Measurements from ENCODE around the gene DYNC1LI2.
"Not testable (repeated sequence)": the region's sequence is repeated elsewhere in the genome, so short reads cannot be mapped to it uniquely, and the experiment has no call there.

DYNC1LI2 gene

DNA sequence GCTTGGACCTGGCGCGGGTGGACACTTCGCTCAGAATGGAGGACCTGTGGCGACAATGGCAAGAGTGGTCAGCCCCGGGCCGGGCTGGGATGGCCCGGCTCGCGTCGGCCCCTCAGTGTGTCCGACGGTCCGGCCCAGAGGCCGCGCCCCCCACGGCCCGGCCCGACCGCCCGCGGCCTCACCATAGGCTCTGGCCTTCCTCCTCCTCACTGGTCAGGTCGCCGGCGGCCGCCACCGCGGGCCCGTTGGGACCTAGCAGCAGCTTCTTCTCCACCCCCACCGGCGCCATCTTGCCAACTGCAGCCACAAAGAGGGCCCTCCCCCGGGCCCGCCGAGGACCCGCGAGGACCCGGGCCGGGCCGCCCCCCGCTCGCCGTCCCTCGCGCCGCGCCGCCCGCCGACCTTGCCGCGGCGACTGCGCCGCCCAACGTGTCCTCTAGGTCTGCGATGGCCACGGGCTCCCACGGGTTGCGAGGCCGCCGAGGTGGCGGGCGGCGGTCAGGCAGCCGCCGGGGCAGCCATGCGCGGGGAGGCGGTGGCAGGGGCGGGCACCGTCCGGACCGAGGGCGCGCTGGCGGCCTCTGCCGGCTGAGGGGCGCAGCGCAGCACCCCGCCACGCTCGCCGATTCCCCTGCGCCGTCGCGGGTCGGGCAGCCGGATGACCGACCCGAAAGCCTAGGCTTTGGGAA lies at the start of gene DYNC1LI2:
Gene DYNC1LI2, minus strand, starts transcription at position 307 of the 689 bp plus-strand sequence. Its CDS starts 18 bp downstream, at position 289.
- peak; percentile 78 for DNase-seq

DNA sequence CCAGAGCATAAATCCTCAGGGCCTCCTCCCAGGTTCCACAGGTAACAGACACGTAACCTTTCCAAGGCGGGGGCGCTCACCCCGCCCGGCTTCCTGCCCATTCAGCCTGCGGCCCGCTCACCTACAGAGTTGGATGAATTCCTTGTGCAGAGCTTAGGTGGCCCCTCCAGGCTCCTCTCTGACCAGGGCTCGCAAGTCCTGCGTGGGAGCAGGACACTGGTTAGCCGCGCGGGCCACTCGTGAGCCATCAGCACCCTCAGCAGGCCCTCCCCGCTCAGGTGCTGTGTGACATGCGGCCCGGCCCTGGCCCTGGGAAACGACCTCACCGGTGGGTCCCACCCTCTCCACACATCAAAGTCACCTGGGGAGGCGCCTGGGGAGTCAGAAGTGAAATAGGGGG lies 49.4 kb upstream of the DYNC1LI2 start:
- no peak for DNase-seq

DNA sequence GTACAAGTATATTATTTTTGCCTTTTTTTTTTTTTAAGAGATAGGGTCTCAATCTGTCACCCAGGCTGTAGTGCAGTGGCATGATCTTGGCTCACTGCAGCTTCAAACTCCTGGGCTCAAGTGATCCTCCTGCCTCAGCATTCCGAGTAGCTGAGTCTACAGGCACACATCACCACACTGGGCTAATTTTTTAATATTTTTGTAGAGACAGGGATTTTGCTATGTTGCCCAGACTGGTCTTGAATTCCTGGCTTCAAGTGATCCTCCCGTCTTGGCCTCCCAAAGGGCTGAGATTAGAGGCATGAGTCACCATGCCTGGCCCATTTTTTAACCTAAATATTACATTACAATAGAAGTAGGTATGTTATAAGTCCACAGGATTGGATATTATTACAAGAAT lies 46.8 kb upstream of the DYNC1LI2 start:
- DNase-seq, result no peak

DNA sequence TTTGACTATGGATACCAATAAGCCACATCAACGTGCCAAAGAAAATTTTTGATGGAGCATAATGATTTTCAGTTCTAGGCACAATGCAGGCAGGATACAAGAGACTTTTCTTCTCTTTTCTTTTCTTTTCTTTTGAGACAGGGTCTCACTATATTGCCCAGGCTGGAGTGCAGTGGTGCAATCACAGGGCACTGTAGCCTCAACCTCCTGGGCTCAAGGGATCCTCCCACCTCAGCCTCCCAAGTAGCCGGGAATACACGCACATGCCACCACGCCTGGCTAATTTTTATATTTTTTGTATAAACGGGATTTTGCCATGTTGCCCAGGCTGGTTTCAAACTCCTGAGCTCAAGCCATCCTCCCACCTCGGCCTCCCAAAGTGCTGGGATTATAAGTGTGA lies 42.6 kb upstream of the DYNC1LI2 start:
- DNase-seq, result not testable (repeated sequence)

DNA sequence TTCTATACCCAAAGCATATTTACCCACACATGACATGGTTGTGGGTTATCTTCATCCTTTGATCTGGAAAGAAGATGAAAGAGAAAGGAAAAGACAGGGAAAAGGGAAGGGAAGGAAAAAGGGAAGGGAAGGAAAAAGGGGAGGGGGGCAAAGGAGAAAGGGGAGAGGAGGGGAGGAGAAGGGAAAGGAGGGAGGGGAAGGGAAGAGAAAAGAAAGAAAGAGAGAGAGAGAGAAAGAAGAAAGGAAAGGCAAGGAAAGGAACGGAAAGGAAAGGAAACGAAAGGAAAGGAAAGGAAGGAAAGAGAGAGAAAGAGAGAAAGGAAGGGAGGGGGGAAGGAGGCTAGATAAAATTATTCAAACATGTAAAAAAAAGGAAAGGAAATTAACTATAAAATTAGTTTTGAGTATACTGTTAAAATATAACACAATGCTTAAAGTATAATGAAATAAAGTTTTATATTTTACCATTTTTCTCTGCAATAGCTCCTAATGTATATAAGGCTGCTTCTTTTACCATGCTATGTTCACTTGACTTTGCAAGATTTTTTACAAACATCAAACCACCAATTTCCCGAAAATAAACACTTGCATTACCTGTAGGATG lies 38.8 kb upstream of the DYNC1LI2 start:
- DNase-seq, result no peak

DNA sequence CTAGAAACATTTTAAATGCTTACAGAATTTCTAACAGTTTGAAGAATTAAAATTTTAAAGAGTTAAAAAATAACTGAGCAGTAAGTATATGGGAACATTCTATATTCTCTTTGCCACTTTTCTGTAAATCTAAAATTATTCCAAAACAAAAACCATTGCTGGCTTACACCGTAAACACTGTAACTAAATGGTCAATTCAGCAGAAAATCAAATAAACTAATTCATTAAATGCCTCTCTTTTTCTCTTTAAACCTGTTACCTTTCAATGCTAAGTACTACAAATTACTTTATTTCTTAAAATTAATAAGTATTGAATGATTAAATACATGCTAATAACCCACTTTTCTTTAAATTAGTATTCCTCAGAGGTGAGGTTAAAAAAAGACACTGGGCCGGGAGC lies 36.0 kb upstream of the DYNC1LI2 start:
- DNase-seq, result no peak

DNA sequence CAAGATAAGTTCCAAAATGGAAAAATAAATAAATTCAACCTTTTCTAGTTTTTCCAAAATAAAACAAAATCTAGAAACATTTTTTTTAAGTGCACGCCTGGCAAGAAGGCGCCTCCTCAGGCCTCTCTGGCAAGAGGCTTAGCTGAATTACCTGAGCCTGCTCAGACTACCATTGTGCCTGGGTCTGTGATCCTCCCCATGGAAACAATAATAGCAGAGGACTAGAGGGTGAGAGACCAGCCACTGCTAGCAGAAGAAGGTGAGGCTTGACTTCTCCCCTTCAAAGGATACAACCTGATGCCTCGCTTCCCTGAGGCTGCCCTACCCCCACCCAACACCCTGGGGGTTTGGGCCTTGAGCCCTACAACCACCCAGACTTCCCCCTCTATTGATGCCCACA lies 35.1 kb upstream of the DYNC1LI2 start:
- DNase-seq, result no peak

DNA sequence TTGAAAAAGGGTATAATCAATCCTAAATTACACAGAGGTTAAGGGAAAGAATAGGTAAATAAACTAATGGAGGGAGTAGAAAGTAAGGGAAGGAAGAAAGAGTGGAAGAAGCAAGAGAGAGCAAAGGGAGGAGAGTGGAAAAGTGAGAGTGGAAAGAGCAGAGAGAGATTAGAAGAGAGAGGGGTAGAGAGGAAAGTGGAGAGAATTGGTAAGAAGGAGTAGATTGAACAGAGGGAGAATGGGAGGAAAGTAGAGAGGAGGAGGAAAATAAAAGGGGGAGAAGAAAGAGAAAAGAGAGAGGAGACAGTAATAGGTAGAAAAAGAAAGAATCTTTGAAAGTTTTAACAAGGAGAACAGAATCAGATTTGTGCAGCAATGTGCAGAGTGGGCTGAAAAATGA lies 25.0 kb upstream of the DYNC1LI2 start:
- DNase-seq, result no peak

DNA sequence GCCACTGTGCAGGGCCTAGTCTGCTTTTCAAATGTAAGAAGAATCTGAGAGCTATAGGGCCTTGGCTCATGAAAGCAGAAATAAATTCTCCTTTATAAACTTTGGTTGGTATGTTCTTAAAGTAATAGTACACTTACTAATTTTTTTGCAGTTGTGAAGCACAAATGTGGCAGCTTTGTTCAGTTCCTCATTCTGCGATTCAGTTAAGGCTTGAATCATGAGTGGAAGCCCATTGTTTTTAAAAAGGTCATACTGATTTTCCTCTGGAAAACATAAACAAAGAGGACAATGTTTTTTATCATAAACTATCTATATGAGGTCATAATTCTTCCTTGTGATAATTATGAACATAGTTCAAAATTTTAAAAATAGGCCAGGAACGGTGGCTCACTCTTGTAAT lies 23.6 kb upstream of the DYNC1LI2 start:
- no peak for DNase-seq

DNA sequence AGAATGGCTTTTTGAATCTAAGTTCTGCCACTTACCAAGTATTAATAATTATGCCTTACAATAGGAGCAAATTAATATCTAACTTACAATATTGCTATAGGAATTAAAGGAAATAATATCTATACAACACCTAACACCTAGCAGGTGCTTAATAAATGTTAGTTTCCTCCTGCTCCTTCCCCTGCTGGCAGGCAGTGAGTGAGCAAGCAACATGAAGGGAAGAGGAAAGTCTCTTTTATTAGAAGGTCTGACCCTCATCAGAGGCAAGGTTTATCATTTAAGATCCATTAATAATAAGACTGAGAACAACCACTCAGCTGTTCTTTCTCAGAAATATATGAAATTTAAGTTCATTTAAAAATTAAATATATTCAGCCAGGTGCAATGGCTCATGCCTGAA lies 6.7 kb upstream of the DYNC1LI2 start:
- DNase-seq, result no peak

DNA sequence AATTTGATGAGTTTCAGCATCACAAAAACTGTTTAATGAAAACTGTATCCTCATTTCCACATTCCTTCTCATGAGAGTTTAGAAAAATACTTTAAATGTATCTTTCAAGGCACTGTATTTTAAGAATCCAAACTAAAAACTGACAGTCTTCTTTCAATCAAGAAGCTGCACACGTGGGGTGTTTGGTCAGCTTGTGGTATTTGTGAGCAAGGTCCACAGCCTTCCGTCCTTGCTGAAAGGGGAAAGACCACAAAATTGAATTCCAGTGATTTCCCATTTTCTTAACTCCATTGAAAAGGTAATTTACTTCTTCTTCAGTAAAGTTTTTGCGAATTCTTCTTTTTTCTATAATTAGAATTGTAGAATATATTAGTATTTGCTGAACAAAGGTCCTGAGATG lies 3.4 kb upstream of the DYNC1LI2 start:
- no peak for DNase-seq

DNA sequence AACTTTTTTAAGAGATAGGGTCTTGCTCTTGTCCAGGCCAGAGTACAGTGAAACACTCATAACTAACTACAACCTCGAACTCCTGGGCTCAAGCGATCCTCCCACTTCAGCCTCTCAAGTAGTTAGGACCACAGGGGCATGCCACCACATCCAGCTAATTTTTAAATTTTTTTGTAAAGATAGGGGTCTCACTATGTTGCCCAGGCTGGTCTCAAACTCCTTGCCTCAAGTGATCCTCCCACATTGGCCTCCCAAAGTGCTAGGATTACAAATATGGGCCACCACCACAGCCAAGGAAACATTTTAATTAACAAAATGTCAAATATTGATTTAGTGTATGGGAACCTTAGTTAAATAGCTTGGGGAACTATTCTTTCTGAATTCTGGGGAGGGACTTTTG lies 2.8 kb upstream of the DYNC1LI2 start:
- DNase-seq, result no peak

DNA sequence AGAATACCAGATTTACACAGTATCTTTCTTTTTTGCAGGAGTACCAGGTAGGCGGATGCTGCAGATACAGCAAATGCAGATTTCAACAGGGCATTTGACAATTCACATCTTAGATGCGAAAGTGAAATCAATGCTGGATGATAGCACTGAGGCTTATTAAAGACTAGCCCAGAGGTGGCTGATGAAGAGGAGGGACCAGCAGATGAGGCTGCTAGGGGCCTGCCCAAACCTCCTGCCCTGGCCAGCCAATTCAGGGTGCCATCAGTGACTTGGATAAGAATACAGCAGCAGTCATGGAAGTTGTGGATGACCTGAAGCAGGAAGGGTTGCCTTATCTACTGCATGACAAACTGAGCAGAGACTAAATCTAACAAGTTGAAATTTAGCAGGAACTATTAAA lies 1.5 kb upstream of the DYNC1LI2 start:
- no peak for DNase-seq

DNA sequence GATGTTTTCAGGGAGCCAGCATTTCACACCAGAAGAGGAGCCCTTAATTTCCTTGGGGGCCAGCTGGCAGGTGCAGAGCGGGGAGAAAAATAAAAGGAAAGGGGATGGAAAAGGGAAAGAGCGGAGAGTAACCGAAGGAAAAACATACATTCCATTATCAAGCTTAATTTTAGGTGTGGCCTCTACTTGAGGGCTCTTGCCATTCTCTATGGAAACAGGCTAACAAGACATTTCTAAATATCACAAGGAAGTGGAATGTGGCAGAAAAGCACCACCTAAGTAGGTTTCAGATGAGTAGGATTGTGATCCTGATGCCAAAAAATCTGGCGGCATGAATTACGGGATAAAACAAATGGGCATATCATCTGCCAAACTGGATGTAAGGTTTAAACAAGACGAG lies 970 bp upstream of the DYNC1LI2 start:
- DNase-seq, result no peak

DNA sequence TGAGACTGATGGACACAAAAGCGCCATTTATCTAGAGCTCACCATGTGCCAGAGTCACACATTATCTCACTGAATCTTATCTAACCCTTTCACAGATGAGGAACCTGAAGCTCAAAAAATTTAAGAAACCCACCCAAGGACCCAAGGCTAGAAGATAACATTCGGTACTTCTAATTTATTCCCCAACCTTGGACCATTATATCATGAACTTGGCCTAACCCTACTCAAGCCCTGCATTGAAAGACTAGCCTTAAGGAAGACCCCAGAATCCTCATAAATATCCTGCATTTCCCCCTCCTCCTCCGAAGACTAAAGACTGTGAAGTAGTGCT lies 548 bp upstream of the DYNC1LI2 start:
- DNase-seq, result no peak

DNA sequence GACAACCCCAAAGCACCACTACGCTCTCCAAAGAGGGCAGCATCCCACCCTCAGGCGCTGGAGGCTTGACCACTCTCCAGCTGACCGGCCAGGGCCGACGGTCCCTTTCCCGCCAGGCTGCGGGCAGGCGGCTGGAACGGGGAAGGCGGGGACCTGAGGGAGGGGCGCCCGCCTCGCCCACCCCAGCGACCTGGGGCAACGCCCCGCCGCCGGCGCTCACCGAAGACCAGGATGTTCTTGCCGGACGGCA lies 431 bp downstream of the DYNC1LI2 start:
- no peak for DNase-seq

DNA sequence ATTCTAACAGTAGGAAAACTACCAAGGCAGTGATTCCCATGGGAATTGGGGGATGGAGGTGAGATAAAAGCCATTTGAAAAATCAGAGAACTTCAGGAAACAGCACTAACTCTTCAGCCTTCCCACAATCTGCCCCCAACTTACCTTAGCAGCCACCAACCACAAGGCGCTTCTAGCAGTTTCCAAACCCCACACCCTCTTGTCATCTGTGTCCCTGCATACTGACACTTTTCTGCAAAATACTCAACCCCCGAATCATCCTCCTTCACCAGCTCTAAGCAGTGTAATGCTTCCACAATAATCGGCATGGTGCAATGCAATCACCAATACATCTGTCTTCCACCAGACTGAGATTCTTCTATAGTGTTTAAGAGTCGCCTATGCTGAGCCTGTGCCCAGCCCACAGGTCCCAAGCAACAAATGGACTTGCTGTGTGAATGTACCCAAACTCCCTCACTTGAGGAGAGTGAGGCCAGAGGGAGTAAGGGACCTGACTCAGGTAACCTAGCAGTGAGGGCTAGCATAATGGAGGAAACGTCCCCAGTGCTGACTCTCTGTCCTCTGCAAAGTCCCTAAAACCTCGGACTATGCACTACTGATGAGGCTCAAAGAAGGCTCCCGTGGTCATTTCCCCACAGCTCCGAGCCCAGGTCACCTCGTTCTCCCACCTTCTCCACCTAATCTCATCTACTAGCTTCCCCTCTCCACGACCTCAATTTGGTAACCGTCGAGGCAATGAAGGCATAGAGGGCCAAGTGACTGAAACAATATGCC lies 943 bp downstream of the DYNC1LI2 start:
- DNase-seq, result no peak

DNA sequence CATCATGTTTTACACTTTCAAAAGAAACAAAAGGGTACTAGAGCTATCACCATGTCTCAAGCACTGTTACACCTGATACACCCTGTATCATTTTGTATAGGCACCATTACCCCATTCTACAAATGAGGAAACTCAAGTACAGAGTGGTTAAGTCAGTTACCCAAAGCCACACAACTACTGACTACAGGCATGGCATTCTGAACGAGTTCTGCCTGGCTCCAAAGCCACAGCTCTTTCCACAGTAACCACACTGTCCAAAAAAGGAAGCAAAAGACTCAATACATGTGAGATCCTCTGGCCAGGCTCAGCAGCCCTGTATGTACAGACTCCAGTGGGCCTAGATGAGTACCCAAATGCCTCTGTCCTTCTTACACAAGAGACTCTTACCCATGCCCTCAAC lies 4.7 kb downstream of the DYNC1LI2 start:
- DNase-seq, result no peak

DNA sequence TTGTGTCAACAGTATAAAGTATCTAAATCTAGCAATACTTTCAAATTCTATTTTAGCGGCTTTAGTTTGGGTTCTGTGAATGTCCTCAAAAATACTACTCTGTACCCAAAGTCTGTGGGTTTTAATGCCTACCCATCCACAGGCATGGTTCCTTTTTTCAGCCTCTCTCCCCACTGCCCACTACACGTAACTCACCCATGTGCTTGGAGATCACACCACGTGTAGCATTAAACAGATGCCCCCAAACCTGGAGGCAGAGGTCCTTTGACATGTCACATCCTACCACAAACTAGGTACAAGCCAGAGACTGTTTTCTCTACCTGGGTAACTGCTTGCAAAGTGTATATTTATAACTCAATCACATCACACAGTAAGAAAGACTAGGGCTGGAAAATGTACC lies 5.4 kb downstream of the DYNC1LI2 start:
- DNase-seq, result no peak

DNA sequence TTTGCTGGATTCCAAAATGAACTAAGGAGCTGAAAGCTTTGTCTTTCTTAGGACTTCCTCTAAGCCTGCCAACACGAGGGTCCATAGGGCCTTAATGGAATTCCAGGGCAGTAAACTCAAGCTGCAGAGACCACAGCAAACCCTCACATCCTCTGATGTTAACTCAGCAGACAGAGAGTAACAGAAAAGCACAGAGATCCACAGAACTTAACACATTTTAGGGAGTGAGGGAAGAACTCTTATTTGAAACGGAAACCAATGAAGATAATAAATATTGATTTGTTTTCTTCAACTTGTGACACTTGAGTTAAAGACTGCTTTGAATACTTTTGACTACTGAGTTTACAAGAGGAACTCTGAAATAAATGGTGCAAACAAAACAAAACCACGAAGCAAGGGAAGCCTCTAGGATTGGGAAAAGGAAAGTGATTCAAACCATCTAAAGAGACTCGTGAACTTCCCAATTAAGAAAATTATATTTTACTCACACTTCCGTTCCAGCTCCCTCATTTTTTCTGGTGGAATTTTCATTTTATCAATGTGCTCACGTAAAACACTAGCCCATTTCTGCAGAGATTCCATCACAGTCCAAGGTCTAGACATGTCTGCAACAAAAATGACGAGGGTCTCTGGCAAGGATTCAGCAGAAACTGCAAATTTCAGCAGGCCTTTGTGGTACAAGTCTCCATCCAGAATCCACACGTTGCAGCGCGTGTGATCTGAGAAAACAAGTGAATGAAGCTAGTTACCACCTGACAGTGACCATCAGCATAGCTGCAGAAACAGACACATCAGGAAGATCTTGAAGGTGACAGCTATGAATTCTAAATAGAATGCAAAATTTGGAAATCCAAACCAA lies 9.2 kb downstream of the DYNC1LI2 start:
- DNase-seq, result peak; percentile 48

DNA sequence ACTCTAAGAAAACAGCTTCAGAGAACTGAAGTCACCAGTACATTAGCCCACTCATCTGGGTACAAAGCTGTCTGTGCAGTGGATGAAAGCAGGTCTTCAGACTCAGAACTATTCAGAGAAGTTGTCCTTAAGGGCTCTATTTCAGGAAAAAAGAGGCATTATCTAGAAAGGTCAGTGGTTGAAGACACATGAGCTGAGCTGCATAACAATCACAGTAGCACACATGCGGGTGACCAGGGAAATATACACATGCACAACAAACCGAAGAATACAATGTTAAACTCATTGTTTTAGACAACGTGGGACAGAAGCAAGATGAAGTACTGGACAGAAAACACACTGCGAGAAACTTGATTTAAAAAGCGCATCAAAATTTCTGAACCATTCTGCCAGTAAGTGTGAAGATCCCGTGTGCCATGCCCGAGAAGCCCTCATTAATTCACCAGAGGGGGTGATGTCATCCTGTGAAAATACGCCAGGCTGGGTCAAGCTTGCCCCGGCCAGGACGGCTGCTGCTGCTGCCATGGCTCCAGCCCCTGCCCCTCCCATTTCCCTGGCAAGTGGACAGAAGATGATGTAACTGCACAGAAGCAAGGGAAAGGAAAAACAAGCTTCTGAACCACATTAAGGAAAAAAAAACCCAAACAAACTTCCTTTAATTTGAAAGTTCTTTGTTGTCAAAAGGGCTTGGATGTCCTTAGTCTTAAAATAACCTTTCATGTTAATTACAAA lies 10.1 kb downstream of the DYNC1LI2 start:
- DNase-seq, result peak; percentile 95

DNA sequence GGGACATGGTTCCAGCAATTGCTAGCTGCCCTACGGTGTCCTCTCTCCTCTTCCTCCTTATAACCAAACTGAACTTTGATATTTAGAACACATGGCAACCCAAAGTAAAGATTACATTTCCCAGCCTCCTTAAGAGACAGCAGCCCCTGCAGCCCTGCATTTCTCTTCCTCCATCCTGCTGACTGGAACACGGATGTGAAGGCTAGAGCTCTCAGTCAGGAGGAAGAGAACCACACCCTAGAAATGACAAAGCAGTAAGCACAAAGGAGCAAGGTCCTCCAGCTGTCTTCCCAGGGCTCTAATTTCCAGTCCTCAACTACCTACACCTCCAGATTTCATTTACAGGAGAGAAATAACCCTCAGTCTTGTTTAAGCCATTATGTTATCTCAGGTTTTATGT lies 10.9 kb downstream of the DYNC1LI2 start:
- DNase-seq, result no peak

DNA sequence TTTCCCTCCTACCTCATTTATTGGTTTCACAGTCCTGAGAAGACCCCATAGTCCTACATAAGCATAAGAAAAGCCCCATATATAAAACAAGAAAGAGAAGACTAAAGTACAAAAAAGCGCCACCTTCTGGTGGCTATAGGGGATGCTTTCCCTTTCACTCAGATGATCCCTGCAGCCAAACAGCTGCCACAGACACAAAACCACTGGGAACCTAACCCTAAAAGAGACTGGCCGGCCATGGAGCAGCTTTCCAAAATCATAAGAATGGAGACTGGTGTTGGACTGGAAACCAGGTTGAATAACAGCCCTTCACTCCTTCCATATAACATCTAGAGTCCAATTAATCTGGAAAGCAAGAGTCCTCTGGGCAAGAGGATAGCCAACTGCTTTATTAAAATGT lies 11.4 kb downstream of the DYNC1LI2 start:
- peak; percentile 36 for DNase-seq
